ENCODE measurements around the gene TMEM218. TPM values are rescaled to one million over a fixed set of nuclear protein-coding genes. Genes with fewer than 3 reads are reported as not detected.
"Not testable (repeated sequence)": the region's sequence is repeated elsewhere in the genome, so short reads cannot be mapped to it uniquely, and the experiment has no call there.

TMEM218 gene
- total RNA-seq, 1 experiment from 2014 or later, result 37.2 TPM

DNA sequence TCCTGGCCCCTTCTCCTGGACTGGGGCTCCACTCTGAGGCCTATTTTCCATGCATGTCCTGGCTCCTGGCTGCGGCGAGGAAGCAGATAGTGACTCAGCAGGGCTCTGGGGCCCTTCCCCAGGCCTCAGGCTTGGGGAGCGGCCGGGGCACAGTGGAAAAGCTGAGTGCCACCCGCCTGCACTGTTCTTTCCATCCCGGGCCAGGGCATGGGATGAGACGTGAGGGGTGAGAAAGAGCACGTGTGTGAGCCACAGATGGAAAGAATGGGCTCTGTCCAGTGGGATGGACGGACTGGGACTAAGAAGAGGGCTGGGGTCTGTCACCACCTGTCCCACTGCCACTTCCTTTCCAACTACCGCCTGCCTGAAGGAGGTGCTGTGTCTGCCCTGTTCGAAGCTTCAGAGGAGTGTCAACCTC is 35.5 kb downstream of the TMEM218 start:
- DNase-seq (ENCODE audit: low read depth), result peak; percentile 93

DNA sequence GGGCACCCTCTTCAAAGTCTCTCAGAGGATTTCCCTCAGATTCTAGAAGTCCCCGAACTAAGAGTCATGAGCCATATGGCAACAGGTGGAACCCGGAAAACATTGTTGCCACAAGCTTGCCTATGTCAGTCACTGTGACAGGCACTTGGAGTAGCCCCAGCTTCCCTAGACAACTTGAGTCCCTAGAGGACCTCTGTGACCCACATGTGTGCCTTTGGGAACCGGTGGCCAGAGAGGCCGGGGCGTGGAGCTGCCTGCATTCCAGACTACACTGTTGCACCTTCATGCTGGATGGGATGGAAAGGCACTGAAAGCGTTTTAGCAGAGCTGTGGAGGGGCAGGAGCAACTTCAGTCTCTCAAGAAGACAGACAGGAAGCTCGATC is 36.2 kb downstream of the TMEM218 start:
- peak; percentile 39 for DNase-seq (ENCODE audit: low read depth)

DNA sequence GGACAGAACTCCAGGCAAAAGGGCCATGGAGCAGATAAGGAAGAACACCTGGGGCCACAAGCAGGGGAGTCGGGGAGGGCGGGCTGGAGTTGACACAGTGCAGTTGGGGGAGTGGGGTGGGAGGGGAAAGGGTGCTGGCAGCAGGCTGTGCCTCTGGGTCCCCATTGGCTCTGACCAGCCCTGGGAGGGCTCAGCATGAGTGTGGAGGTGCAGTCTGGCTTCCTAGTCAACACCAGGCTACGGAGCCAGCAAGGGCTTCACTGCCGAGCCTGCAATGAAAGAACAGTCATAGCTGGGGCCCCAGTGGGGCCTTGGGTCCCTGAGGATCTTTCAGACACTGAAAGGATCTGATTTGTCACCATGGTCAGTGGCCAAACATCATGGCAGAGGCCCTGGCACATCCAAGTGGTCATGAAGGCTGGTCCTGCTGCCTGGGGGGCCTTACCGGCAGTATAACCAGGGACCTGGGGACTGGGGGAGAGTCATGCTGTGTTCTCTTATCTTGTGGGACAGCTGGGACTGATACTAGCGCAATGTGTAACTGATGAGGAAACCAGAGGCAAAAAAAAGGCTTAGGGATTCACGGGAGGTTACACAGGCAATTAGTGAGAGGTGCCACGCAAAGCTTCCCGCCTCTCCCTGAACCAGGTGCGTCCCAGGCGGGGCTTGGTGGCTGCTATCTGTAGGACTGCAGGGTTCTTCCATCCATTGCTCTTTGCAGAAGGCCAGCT is 36.8 kb downstream of the TMEM218 start:
- DNase-seq (ENCODE audit: low read depth), result peak; percentile 21

DNA sequence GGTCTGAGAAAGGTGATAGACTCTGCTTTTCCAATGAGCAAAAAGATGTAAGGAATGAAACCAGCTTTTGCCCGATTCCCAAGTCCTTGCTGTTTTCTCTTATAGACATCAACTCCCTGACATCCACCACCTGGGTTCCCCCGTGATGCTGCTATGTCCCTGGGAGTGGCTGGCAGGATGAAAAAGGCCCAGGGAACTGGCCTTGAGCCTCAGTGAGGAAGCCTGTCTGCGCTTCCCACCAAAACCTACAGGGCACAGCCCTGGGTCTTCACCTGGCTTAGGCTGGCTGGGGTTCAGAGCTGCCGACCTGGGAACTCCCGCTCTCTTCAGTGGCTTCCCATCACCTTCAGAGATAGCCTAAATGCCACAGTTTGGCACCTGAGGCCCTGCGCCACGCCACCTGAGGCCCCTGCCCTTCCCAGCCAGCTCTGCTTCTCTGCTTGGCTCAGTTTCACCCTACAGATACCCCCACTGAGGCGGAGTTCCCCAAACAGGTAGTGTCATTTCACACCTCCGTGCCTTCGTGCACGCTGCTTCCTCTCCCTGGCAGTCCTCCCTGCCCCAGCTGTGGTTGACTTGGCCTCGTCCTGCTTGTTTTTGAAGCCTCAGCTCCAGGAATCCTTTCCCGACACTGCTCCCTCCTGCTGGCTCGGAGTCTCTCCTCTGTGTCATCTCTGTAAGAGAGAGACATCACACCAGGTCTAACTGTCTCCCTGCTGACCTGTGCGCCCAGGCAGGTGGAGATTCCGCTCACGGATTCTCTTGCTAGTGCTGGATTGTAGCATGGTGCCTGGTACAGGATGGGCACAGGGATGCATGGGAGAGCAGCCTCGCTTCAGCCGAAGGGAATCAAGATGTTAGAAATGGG is 37.6 kb downstream of the TMEM218 start:
- DNase-seq (ENCODE audit: low read depth), result no peak

DNA sequence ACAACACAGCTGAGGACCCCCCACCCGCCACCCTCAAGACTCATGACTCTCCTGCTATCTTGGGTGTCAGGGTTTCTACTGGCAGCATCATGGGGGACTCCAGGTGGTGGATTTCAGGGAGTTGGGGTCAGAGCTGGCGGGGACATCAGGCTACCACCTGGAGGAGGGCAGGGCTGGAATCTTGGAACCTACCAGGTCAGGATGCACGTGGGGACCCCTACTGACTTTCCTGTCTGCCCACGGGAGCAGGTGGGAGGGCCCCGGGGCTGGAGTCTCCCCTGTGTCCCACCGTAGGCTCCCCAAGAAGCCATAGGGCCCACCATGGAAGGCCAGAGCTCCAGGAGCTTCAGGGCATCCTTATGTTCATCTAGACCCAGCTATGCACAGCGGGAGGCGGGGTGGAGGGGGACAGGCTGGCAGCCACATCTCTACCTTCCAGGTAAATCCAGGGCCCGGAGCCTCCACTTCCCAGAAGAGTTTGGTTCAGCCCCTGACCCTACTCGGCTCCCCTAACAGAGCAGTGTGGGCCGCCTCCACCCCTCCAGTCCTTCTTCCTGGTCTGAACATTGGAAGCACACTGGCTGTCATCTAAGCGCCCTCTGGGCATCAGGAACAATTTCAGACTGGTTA is 38.4 kb downstream of the TMEM218 start:
- no peak for DNase-seq (ENCODE audit: low read depth)

DNA sequence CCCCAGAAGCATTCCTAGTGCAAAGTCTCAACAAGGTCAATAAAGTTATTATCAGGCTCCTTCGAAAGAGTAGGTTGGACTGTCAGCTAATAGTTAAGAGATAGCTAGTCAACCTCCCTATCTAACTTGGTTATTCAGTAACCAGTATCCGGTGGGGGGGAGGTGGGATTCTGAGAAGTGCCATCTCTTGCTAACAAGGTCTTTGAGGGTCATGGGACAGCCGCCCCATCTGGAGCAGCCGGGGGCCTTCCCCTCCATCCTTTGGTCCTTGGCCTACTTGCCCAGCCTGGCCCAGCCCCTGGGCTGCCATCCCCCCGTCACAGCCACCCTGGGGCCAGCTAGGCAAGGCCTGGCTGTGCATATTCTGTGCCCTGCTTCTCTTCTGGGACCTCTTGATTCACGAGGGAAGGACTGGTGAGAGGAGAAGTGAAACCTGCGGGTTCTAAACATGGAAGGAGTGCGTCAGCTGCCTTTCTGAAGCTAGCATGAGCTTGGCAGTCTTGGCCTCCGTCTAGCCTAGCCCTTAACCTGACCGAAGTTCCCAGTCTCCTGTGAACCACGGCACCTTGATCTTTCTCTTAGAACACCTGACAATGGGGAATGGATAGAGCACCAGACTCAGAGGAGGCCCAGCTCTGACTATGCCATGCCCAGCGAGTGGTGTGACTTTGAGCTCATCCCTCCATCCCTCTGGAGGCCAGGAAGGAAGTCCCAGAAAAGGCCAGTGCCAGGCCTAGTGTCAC is 39.0 kb downstream of the TMEM218 start:
- DNase-seq (ENCODE audit: low read depth), result no peak

DNA sequence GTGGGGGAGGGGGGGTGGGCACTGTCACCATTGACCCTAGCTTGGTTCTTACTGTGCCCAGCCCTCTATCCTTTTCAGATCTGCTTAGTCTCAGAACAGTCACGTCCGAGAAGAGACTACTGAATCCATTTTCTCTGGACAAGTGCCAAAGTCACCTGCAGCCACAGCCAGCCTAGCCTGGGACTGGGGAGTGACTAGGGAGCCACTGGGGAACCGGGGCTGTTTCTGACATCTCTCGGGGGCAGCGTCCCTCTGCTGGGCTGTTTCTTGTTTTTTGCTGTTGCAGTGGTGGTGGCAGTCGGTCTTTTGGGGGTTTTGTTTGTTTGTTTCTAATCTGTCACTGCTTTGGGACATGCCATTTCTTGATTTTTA is 39.6 kb downstream of the TMEM218 start:
- DNase-seq (ENCODE audit: low read depth), result no peak

DNA sequence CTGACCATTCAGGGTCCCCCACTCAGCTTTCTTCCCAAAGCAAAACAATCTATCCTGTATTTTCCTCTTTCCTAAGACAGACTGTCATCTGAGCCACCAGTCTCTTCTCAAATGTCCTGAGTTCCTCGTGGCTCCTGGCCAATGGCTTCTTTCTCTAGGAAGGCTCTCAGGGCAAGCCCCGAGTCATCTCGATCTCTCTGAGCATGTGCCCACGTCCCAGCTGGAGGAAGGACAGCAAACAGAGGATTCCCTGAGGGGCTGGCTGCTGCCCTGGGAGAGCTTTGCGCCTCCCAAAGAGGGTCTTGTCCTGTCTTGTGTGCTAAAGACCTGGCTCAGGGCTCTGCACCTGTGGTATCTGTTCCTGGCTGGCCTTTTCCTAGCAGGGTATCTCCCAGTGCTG is 40.0 kb downstream of the TMEM218 start:
- peak; percentile 55 for DNase-seq (ENCODE audit: low read depth)

DNA sequence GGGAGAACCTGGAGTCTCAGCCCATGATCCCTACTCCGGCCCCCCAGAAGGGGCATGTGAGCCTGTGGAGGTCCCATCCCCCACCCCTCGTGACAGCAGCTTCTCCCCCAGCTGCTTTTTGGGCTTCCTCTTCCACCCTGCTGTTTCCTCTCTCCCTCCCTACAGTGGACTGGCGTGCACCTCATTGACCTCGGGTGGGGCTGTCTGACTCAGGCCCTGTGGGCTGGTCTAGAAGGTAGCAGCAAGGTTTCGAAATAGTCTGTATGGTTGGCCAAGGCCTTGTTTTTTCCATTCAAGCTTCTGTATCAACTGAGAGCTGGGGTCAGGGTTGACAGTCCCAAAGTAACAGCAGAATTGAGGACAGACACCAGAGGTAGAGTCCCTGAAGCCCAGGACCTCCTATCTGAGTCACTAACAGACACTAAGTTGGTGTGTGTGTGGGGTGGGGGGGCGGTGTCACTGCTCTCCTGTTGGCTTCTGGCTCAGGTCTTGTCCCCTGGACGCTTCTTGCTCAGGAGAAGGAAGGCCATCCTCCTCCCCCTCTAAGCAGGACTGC is 40.6 kb downstream of the TMEM218 start:
- DNase-seq (ENCODE audit: low read depth), result peak; percentile 92

DNA sequence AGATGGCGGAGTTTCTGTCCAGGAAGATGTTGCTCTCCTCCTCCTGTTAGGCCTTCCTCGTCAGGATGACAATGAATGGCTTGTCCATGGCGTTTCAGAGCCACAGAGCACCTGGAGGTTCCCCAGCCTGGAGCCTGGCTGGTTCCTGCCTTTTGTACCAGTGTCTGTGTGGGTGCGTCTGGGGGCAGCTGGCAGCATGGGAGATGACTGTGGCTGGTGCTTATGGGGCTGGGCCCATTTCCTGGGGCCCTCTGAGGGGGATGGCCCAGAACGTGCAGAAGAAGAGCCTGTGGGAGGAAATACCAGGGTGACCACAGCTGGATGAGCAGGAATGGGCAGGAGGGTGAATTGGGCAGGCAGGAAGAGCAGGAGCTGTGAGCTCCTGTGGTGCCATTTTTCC is 41.6 kb downstream of the TMEM218 start:
- peak; percentile 96 for DNase-seq (ENCODE audit: low read depth)

DNA sequence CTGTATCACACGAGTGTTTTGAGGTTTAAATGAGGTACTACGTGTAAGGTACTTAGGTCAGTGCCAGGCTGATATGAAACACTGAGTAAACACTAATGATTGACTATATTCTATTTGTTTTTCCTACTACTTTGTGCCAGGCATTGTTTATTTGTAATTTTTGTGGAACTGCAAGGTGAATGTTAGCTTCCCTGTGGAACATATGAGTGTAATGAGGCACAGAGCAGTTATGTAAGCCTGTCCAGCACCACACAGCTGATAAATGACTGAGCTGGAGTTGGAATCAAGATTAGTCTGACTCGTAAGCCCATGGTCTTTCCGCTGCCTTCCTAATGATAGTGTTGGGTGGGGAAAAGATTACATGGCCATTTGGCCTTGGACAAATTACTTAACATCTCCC is 42.4 kb downstream of the TMEM218 start:
- peak; percentile 52 for DNase-seq (ENCODE audit: low read depth)

DNA sequence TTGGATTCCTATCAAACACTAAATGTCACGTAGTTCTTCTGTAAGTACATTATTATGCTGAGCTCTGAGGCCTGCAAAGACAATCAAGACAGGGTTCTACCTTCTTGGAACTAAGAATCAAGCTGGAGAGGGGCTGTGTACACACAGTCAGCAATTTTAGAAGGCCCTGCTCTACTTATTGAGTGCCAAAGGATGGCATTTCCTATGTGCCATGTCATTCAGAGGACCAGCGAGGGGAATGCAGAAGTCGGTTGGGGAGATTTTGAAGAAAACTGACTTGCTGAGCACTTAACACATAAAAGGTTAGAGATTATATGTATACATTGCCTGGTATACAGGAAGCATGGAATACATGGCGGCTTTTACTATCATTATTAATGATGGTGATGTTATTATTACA is 43.1 kb downstream of the TMEM218 start:
- DNase-seq (ENCODE audit: low read depth), result no peak

DNA sequence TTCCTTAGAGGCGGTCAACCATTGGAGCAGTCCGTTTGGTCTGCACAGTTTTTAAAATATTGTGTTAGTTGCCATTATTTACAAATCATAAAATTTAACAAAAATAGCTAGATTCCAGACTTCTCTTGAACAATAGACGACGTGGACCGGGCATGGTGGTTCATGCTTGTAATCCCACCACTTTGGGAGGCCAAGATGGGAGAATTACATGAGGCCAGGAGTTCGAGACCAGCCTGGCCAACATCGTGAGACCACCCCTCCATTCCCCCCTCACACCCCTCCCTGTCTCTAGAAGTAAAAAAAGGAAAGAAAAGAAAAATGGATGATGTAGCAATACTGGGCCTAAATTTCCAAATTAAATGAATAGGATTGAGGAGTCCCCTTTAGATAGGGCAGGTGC is 47.4 kb downstream of the TMEM218 start:
- DNase-seq (ENCODE audit: low read depth), result no peak

DNA sequence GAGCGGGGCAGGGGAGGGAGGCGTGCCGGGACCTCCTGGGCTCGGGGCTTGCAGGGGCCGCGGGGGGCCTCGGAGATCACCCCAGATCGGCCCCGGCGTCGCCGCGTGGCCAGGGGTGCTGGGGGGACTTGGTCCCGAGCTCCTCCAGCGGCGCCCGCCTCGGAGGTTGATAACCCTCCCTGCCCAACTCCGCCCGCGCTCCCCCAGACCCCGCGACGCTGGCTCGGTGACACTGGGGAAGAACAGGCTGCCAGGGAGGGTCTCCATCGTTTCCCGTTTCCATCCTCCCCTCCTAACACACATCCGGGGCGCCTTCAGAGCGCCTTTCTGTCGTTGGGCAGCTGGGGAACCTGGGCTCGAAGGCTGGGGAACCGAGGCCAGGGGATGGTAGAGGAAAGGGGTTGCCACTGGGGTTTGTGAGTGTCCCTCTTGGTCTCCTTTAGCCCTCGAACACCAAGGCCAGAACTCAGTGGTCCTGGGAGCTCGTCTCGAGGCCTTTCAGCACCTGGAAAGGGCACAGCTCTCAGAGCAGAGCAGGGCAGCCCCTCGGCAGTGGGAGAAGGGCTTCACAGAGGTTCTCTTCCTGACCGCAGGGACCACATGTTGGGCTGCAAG is 47.9 kb downstream of the TMEM218 start:
- peak; percentile 47 for DNase-seq (ENCODE audit: low read depth)

DNA sequence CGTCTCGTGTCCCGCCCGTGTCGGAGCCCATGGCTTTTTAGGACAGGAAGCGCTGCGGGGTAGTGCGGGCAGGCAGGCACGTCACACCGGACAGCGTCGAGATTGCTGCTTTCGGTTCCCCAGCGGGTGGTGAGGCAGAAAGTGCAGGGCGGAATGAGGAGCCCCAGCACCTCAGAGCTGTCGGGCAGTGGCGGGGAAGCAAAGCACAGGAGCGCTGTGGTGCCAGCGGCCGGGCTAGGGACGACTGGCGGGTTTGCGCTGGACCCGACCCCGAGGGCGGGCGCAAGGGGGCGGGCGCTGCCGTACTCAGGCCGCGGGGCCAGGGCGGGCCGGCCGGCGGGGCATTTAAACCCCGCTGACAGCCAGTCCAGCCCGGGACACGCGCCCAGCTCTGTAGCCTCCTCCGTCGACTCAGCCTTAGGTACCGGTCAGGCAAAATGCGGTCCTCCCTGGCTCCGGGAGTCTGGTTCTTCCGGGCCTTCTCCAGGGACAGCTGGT is 48.4 kb downstream of the TMEM218 start, which contains the start of gene SLC37A2:
SLC37A2 (plus strand) TSS at position 375 of the 498 bp plus-strand sequence; CDS start at position 438, 63 bp downstream.
- DNase-seq (ENCODE audit: low read depth), result peak; percentile 89

DNA sequence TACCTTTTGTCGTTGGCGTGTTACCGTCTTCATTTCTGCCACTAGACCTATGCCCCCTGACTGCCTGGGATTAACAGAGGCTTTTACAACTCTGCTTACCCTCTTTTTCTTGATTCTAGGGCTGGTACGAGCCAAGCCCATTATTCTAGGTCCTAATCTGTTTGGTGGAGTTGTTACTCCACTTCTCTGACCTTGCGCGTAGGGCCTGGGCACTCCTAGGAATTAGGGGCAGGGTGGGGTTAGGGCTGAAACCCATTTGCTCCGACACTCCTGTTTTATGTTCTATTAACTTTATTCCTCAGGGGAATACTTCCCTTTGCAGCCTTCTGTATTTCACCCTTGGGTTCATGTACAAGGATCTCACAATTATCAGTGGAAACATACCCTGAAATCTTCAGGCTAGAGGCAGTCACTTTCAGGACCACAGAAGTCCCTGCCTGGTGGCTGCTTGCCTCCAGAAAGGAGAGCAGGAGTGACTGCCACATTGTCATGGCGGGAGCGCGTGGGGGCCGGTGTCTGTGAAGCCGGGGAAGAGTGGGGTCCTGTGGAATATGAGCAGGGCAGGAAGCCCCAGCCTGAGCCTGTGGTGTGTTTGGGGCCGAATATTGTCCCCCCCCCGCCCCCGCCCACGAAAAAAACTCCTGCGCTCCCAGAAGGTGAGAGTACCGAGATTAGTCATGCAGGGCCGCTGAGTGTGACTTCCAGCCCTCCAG is 49.1 kb downstream of the TMEM218 start:
- no peak for DNase-seq (ENCODE audit: low read depth)

DNA sequence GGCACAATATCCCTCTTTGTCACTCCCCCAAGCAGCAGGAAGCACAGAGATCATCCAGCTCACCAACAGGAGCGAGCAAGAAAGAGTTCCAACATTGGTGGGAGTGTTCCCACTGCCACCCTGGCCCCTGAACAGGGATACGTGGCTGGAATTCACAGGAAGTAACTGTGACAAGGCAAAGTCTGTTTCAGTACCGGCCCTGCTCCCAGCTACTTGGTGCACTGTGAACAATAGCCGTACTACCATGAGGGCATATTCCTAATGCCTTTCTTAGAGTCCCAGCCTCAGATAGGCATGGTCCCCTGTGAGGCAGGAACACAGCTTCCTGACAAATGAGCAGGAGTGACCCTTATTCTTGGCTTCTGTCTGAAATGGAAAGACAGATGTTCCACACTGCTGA is 50.1 kb downstream of the TMEM218 start:
- no peak for DNase-seq (ENCODE audit: low read depth)

DNA sequence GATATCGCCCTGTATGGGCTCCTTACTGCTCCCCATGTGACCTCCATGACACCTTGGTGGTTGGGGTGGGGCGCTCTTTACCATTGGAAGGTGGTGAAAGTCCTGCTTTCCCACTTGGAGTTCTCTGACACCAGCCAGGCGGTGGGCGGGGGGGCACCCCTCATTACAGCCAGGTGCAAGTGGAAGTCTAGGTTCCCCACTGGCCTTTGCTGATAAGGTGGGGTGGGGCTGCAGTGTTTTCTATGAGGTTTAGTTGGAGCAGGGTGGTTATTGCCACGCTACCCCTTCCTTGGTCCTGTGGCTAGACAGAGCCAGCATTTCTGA is 53.8 kb downstream of the TMEM218 start:
- DNase-seq (ENCODE audit: low read depth), result no peak

DNA sequence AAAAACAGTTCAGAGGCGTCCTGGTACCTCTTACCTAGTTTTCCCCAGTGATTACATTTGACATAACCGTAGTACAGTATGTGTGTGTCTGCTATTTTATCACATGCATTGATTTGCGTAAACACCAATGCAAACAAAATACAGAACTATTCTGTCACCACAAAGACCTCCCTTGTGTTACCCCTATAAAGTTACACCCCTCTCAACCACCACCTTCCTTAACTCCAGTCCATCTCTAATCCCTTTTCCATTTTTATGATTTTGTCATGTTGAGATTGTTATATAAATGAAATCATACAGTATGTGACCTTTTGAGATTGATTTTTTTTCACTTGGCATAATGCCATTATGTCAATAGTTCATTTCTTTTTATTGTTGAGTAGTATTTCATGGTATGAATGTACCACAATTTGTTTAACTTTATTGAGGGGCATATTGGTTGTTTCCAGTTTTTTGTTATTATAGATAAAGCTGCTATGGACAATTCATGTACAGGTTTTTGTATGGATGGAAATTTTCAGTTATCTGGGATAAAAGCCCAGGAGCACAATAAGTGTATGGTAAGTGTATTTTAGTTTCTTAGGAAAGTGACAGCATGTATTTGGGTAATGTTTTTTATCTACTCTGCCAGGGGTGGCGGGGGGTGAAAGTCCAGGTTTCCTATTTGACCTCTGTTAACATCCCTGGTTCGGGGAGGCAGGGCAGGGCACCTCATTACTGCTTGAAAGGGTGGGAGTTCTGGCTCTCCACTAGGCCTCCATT is 54.3 kb downstream of the TMEM218 start:
- DNase-seq (ENCODE audit: low read depth), result no peak

DNA sequence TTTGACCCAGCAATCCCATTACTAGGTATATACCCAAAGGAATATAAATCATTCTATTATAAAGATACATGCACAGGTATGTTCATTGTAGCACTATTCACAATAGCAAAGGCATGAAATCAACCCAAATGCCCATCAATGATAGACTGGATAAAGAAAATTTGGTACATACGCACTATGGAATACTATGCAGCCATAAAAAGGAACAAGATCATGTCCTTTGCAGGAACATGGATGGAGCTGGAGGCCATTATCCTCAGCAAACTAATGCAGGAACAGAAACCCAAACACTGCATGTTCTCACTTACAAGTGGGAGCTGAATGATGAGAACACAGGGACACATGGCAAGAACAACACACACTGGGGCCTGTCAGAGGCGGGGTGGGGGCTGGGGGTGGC is 55.3 kb downstream of the TMEM218 start:
- not testable (repeated sequence) for DNase-seq (ENCODE audit: low read depth)
